Type B pancreatic cell (in vitro differentiated cells): ENCODE measurements around the gene LMF2. TPM values are rescaled to one million over a fixed set of nuclear protein-coding genes. Genes with fewer than 3 reads are reported as not detected.

Source experiments
- DNase-seq: peaks from one replicate; pipeline ENCODE4 v3.0.0; 2021; ENCODE audit warnings: mixed read lengths; ENCODE audit not compliant: unreplicated experiment; ENCODE audit errors: extremely low spot score
- H3K27ac Mint-ChIP-seq: 2 replicates; pipeline ENCODE4 v1.8.0; 2021; ENCODE audit warnings: mild to moderate bottlenecking, mixed read lengths
- H3K27me3 Mint-ChIP-seq: 2 replicates; pipeline ENCODE4 v1.8.0; 2021; ENCODE audit warnings: mixed read lengths
- H3K36me3 Mint-ChIP-seq: 2 replicates; pipeline ENCODE4 v1.8.0; 2021; ENCODE audit warnings: mixed read lengths
- H3K4me1 Mint-ChIP-seq: one replicate; pipeline ENCODE4 v1.8.0; 2021; ENCODE audit warnings: mixed read lengths; ENCODE audit not compliant: unreplicated experiment
- H3K4me3 Mint-ChIP-seq: 2 replicates; pipeline ENCODE4 v1.8.0; 2021; ENCODE audit warnings: mild to moderate bottlenecking, mixed read lengths
- H3K9me3 Mint-ChIP-seq: 2 replicates; pipeline ENCODE4 v1.8.0; 2021; ENCODE audit warnings: mixed read lengths
- CTCF ChIP-seq: fragments of 200-600 bp; sonication (generic); conservative IDR thresholded peaks from 2 replicates; pipeline ENCODE4 v1.5.0; 2021; ENCODE audit warnings: antibody characterized with exemption, mild to moderate bottlenecking
- total RNA-seq: library from RNA; stranded (reverse); gene quantifications from 2 replicates; pipeline ENCODE4 v1.2.1, GENCODE V29; 2021; ENCODE audit warnings: low replicate concordance

LMF2 gene
- total RNA-seq, 1 donor from 2014 or later, result 74.0 TPM

DNA sequence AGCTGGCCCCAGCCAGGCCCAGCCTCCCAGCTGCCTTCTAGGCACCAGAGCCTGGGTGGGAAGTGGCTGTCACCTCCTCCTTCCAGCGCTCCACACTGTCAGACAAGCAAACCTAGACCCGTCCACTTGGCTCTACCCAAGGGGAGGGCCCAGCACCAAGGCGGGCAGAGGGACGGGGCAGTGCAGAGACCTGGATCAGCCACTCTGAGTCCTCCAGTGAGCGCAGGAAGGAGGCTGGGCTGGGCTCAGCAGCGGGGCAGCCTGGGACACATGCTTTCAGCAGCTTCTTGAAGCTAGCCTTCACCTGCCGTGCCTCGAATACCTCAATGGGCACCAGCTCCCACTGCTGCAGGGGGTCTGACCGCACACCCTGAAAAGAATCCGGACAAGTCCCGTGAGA, 51.5 kb downstream of the LMF2 start:
- no peak for TF ChIP-seq CTCF
- Mint-ChIP-seq H3K27ac (no peak overlapping the region), H3K36me3 (peaks cover 11% of the 10 kb centered on the region), H3K4me1 (no peaks in the 10 kb centered on the region), H3K4me3 (no peak overlapping the region), H3K9me3 (no peaks in the 10 kb centered on the region), H3K27me3 (no peaks in the 10 kb centered on the region)
- DNase-seq, result no peak

DNA sequence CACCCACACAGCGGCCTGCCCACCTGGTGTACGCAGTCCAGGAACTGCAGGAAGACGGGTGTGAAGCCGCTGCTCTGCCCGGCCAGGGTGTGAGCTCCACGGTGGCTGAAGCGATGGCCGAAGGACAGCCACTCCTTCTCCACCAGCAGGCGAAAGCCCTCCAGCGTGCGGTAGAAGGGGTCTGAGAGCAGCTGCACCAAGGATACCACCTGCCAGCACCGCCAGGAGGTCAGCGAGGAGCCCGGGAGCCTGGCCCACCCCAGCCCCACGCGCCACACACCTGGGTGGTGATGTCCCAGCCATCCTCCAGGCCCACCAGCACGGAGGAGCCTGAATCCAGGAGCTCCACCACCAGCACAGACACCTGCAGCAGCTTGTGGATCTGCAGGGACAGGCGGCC, 52.3 kb downstream of the LMF2 start:
- no peak for TF ChIP-seq CTCF
- Mint-ChIP-seq H3K36me3 (peaks cover 11% of the 10 kb centered on the region), H3K9me3 (no peaks in the 10 kb centered on the region), H3K4me3 (no peak overlapping the region), H3K4me1 (no peaks in the 10 kb centered on the region), H3K27me3 (no peaks in the 10 kb centered on the region), H3K27ac (peak overlapping the region; percentile 21)
- DNase-seq, result no peak

DNA sequence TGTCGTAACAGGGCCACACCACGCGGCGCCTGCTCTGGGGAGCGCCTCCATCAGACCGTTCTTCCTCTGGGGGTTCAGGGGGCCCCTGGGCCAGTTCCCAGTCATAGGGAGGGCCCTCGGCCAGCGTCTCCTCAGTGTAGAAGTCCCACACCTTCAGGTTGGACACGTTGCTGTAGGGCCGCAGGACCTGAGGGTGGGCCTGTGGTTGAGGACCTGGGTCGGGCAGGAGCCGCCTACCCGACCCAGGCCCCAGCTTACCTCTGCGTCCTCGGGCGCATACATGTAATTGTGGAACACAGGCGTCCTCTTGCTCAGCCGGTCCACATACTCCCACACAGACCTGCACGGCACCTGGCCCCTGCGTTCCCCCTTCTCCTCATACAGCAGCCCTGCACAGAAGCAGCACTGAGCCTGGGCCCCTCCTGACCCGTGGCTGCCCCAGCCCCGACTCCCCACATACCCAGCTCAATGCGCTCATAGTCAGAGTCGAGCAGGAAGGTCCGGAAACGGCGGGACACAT, 52.9 kb downstream of the LMF2 start:
- Mint-ChIP-seq H3K4me1 (no peaks in the 10 kb centered on the region), H3K27ac (peak overlapping the region; percentile 21), H3K27me3 (no peaks in the 10 kb centered on the region), H3K4me3 (no peak overlapping the region), H3K36me3 (peaks cover 11% of the 10 kb centered on the region), H3K9me3 (no peaks in the 10 kb centered on the region)
- no peak for TF ChIP-seq CTCF
- DNase-seq, result no peak

Other genes with a start within 250 kb of the LMF2 start
- gene MAPK12, start 246.0 kb downstream of the LMF2 start, total RNA-seq, result 11.4 and 31.3 TPM in 2 replicates
- 4.0 and 7.4 TPM in 2 replicates for gene MAPK11, start 237.3 kb downstream of the LMF2 start, total RNA-seq
- 352 and 500 TPM in 2 replicates for gene PLXNB2, start 200.1 kb downstream of the LMF2 start, total RNA-seq
- 22.1 and 25.6 TPM in 2 replicates for gene DENND6B, start 180.7 kb downstream of the LMF2 start, total RNA-seq
- gene PPP6R2, start 164.4 kb downstream of the LMF2 start, total RNA-seq, result 56.4 and 62.8 TPM in 2 replicates
- gene SBF1, start 32.7 kb downstream of the LMF2 start, total RNA-seq, result 119 and 133 TPM in 2 replicates
- gene ADM2, start 26.2 kb downstream of the LMF2 start, total RNA-seq, result 2.6 and 10.2 TPM in 2 replicates
- 1.2 TPM in 1 of 2 replicates, not detected in the other for gene MIOX, start 20.8 kb downstream of the LMF2 start, total RNA-seq
- gene NCAPH2, start 522 bp upstream of the LMF2 start, total RNA-seq, result 60.0 and 75.2 TPM in 2 replicates
- 2.0 and 6.1 TPM in 2 replicates for gene SCO2, start 17.9 kb upstream of the LMF2 start, total RNA-seq
- gene TYMP, start 22.3 kb upstream of the LMF2 start, total RNA-seq, result 5.8 and 6.1 TPM in 2 replicates
- gene KLHDC7B, start 38.2 kb upstream of the LMF2 start, total RNA-seq, result 0.10 TPM in 1 of 2 replicates, not detected in the other
- not detected in 2 replicates for gene SYCE3, start 55.2 kb upstream of the LMF2 start, total RNA-seq
- gene CPT1B, start 70.7 kb upstream of the LMF2 start, total RNA-seq, result 68.4 and 94.5 TPM in 2 replicates
- 88.1 and 96.9 TPM in 2 replicates for gene CHKB, start 75.1 kb upstream of the LMF2 start, total RNA-seq
- gene MAPK8IP2, start 93.1 kb upstream of the LMF2 start, total RNA-seq, result 13.0 and 16.5 TPM in 2 replicates
- gene ARSA, start 120.5 kb upstream of the LMF2 start, total RNA-seq, result 26.1 and 32.1 TPM in 2 replicates
- 6.8 and 13.1 TPM in 2 replicates for gene SHANK3, start 165.1 kb upstream of the LMF2 start, total RNA-seq
- gene ACR, start 230.5 kb upstream of the LMF2 start, total RNA-seq, result 0.19 and 0.22 TPM in 2 replicates